ENCODE data around the gene RALA.

The RALA gene

GRCh38 chr7:39605087-39605486 lies 18.3 kb upstream of the RALA start:
- Mint-ChIP-seq H3K4me3 (no peak overlapping the region), H3K27ac (no peak overlapping the region), H3K27me3 (peaks cover 10% of the 10 kb centered on the region), H3K9me3 (no peaks in the 10 kb centered on the region), H3K36me3 (no peaks in the 10 kb centered on the region), H3K4me1 (peaks cover 8% of the 10 kb centered on the region)
- DNase-seq (ENCODE audit: low spot score in 2 of 2) (no peak), ATAC-seq (ENCODE audit: low read depth) (no peak)

GRCh38 chr7:39606352-39606751 lies 17.0 kb upstream of the RALA start:
- H3K27ac Mint-ChIP-seq = no peak overlapping the region
- ATAC-seq (ENCODE audit: low read depth) = no peak
- H3K36me3 Mint-ChIP-seq = no peaks in the 10 kb centered on the region
- no peak for DNase-seq (ENCODE audit: low spot score in 2 of 2)
- peaks cover 8% of the 10 kb centered on the region for H3K4me1 Mint-ChIP-seq
- no peaks in the 10 kb centered on the region for H3K9me3 Mint-ChIP-seq
- H3K27me3 Mint-ChIP-seq = peaks cover 12% of the 10 kb centered on the region
- H3K4me3 Mint-ChIP-seq = no peak overlapping the region

GRCh38 chr7:39606941-39607340 lies 16.4 kb upstream of the RALA start:
- no peak overlapping the region for H3K4me3 Mint-ChIP-seq
- no peak overlapping the region for H3K27ac Mint-ChIP-seq
- H3K4me1 Mint-ChIP-seq = peaks cover 8% of the 10 kb centered on the region
- no peak for ATAC-seq (ENCODE audit: low read depth)
- H3K36me3 Mint-ChIP-seq = no peaks in the 10 kb centered on the region
- DNase-seq (ENCODE audit: low spot score in 2 of 2) = no peak
- H3K27me3 Mint-ChIP-seq = peaks cover 12% of the 10 kb centered on the region
- H3K9me3 Mint-ChIP-seq = no peaks in the 10 kb centered on the region

- DNase-seq (ENCODE audit: low spot score in 2 of 2) (no peak), ATAC-seq (ENCODE audit: low read depth) (no peak)
- H3K27ac Mint-ChIP-seq = no peak overlapping the region
- peaks cover 15% of the 10 kb centered on the region for H3K27me3 Mint-ChIP-seq
- no peaks in the 10 kb centered on the region for H3K9me3 Mint-ChIP-seq
- H3K4me3 Mint-ChIP-seq = no peak overlapping the region
- H3K4me1 Mint-ChIP-seq = peaks cover 8% of the 10 kb centered on the region
- H3K36me3 Mint-ChIP-seq = no peaks in the 10 kb centered on the region
Observed at GRCh38 chr7:39607865-39608264, 15.5 kb upstream of the RALA start.

- no peaks in the 10 kb centered on the region for H3K36me3 Mint-ChIP-seq
- no peaks in the 10 kb centered on the region for H3K9me3 Mint-ChIP-seq
- no peak for ATAC-seq (ENCODE audit: low read depth)
- peaks cover 8% of the 10 kb centered on the region for H3K4me1 Mint-ChIP-seq
- H3K27me3 Mint-ChIP-seq = peaks cover 15% of the 10 kb centered on the region
- H3K27ac Mint-ChIP-seq = no peak overlapping the region
- no peak overlapping the region for H3K4me3 Mint-ChIP-seq
- no peak for DNase-seq (ENCODE audit: low spot score in 2 of 2)
Observed at GRCh38 chr7:39608278-39608677, 15.1 kb upstream of the RALA start.

GRCh38 chr7:39609113-39609934 lies 14.0 kb upstream of the RALA start:
- Mint-ChIP-seq H3K9me3 (no peaks in the 10 kb centered on the region), H3K27ac (no peak overlapping the region), H3K36me3 (no peaks in the 10 kb centered on the region), H3K27me3 (peaks cover 21% of the 10 kb centered on the region), H3K4me1 (peaks cover 8% of the 10 kb centered on the region), H3K4me3 (peak overlapping the region; percentile 60)
- ATAC-seq (ENCODE audit: low read depth) (peak; percentile 83), DNase-seq (ENCODE audit: low spot score in 2 of 2) (peak; percentile 14 to 24)

- Mint-ChIP-seq H3K9me3 (no peaks in the 10 kb centered on the region), H3K36me3 (no peaks in the 10 kb centered on the region), H3K27me3 (peaks cover 21% of the 10 kb centered on the region), H3K4me1 (peaks cover 8% of the 10 kb centered on the region), H3K4me3 (peak overlapping the region; percentile 60), H3K27ac (no peak overlapping the region)
- no peak for DNase-seq (ENCODE audit: low spot score in 2 of 2)
- ATAC-seq (ENCODE audit: low read depth) = no peak
Observed at GRCh38 chr7:39609935-39610263, 13.5 kb upstream of the RALA start.

GRCh38 chr7:39613577-39613976 lies 9.8 kb upstream of the RALA start:
- Mint-ChIP-seq H3K9me3 (no peaks in the 10 kb centered on the region), H3K27ac (no peak overlapping the region), H3K4me3 (no peak overlapping the region), H3K4me1 (peaks cover 8% of the 10 kb centered on the region), H3K27me3 (peaks cover 18% of the 10 kb centered on the region), H3K36me3 (no peaks in the 10 kb centered on the region)
- DNase-seq (ENCODE audit: low spot score in 2 of 2) (no peak), ATAC-seq (ENCODE audit: low read depth) (no peak)

- H3K36me3 Mint-ChIP-seq = no peaks in the 10 kb centered on the region
Observed at GRCh38 chr7:39614299-39614698, 9.1 kb upstream of the RALA start.

GRCh38 chr7:39615350-39615975 lies 7.9 kb upstream of the RALA start:
- Mint-ChIP-seq H3K27me3 (peaks cover 14% of the 10 kb centered on the region), H3K9me3 (no peaks in the 10 kb centered on the region), H3K4me3 (no peak overlapping the region), H3K4me1 (peaks cover 1% of the 10 kb centered on the region), H3K36me3 (no peaks in the 10 kb centered on the region), H3K27ac (no peak overlapping the region)
- no peak for DNase-seq (ENCODE audit: low spot score in 2 of 2)
- ATAC-seq (ENCODE audit: low read depth) = no peak

More at GRCh38 chr7:39614299-39614698, 9.1 kb upstream of the RALA start:
- Mint-ChIP-seq H3K4me3 (no peak overlapping the region), H3K27me3 (peaks cover 15% of the 10 kb centered on the region), H3K4me1 (peaks cover 3% of the 10 kb centered on the region), H3K9me3 (no peaks in the 10 kb centered on the region), H3K27ac (no peak overlapping the region)
- ATAC-seq (ENCODE audit: low read depth) (no peak), DNase-seq (ENCODE audit: low spot score in 2 of 2) (no peak)

GRCh38 chr7:39616138-39616537 lies 7.2 kb upstream of the RALA start:
- Mint-ChIP-seq H3K36me3 (no peaks in the 10 kb centered on the region), H3K27me3 (peaks cover 11% of the 10 kb centered on the region), H3K9me3 (no peaks in the 10 kb centered on the region), H3K27ac (no peak overlapping the region), H3K4me1 (peaks cover 2% of the 10 kb centered on the region), H3K4me3 (no peak overlapping the region)
- DNase-seq (ENCODE audit: low spot score in 2 of 2) = no peak
- no peak for ATAC-seq (ENCODE audit: low read depth)

GRCh38 chr7:39617005-39617404 lies 6.4 kb upstream of the RALA start:
- Mint-ChIP-seq H3K27me3 (peaks cover 11% of the 10 kb centered on the region), H3K4me1 (peaks cover 5% of the 10 kb centered on the region)

GRCh38 chr7:39618868-39619267 lies 4.5 kb upstream of the RALA start:
- Mint-ChIP-seq H3K36me3 (no peaks in the 10 kb centered on the region), H3K27me3 (peaks cover 7% of the 10 kb centered on the region), H3K4me3 (no peak overlapping the region), H3K4me1 (peaks cover 10% of the 10 kb centered on the region), H3K9me3 (no peaks in the 10 kb centered on the region), H3K27ac (no peak overlapping the region)
- DNase-seq (ENCODE audit: low spot score in 2 of 2) (no peak), ATAC-seq (ENCODE audit: low read depth) (no peak)

More at GRCh38 chr7:39617005-39617404, 6.4 kb upstream of the RALA start:
- no peak overlapping the region for H3K4me3 Mint-ChIP-seq
- H3K9me3 Mint-ChIP-seq = no peaks in the 10 kb centered on the region
- no peak overlapping the region for H3K27ac Mint-ChIP-seq
- no peaks in the 10 kb centered on the region for H3K36me3 Mint-ChIP-seq
- DNase-seq (ENCODE audit: low spot score in 2 of 2) (no peak), ATAC-seq (ENCODE audit: low read depth) (no peak)

- no peak for DNase-seq (ENCODE audit: low spot score in 2 of 2)
- Mint-ChIP-seq H3K27ac (no peak overlapping the region), H3K4me1 (peaks cover 22% of the 10 kb centered on the region), H3K27me3 (peaks cover 2% of the 10 kb centered on the region), H3K36me3 (no peaks in the 10 kb centered on the region), H3K4me3 (no peak overlapping the region), H3K9me3 (no peaks in the 10 kb centered on the region)
- ATAC-seq (ENCODE audit: low read depth) = no peak
Observed at GRCh38 chr7:39620486-39620885, 2.9 kb upstream of the RALA start.

GRCh38 chr7:39621261-39621660 lies 2.1 kb upstream of the RALA start:
- H3K27me3 Mint-ChIP-seq = no peaks in the 10 kb centered on the region
- H3K4me1 Mint-ChIP-seq = peaks cover 26% of the 10 kb centered on the region
- H3K36me3 Mint-ChIP-seq = no peaks in the 10 kb centered on the region
- no peak for ATAC-seq (ENCODE audit: low read depth)
- no peak overlapping the region for H3K27ac Mint-ChIP-seq
- no peak for DNase-seq (ENCODE audit: low spot score in 2 of 2)
- H3K4me3 Mint-ChIP-seq = no peak overlapping the region
- H3K9me3 Mint-ChIP-seq = no peaks in the 10 kb centered on the region

Data from memory B cell (primary cell).